Measurements from ENCODE around the gene XIRP2. TPM values are rescaled to one million over a fixed set of nuclear protein-coding genes. Genes with fewer than 3 reads are reported as not detected.
A peak's percentile ranks its signal among the peaks of the same experiment; 100 is the strongest.

XIRP2 gene
- total and polyA plus RNA-seq, 10 of the 15 experiments (the other 5 are each of a cell fraction or from before 2014, with no cell fraction given) = 0.03 TPM; not detected in 9

GRCh38 chr2:167293172-167293781 lies 405.0 kb downstream of the XIRP2 start:
- peak; percentile 10; the same call in 1 of the 3 replicates for ATAC-seq
- H3K36me3 ChIP-seq (ENCODE audit: control insufficient read depth in 2 of 2, insufficient read depth in 2 of 2, low read length in 1 of 2) = no peaks in the 10 kb centered on the region
- in situ Hi-C loops (cut with MboI) (no loop called here), intact Hi-C loops (cut with micrococcal nuclease; ENCODE audit: unreplicated experiment) (no loop called here)
- FAIRE-seq = no peak
- no peaks in the 10 kb centered on the region for H3K79me2 ChIP-seq (ENCODE audit: control insufficient read depth, insufficient read depth, low read length)
- RAD21 ChIA-PET (ENCODE audit: unreplicated experiment) = no interaction called here
- H2AFZ ChIP-seq (ENCODE audit: control insufficient read depth, low read depth, low read length) = peak overlapping the region; percentile 61
- TF ChIP-seq MTA2 (IDR thresholded peaks at IDR 0.05; ENCODE audit: low read depth) = no peak
- no peak for TF ChIP-seq ATF2 (IDR thresholded peaks at IDR 0.05; ENCODE audit: low read length)
- TF ChIP-seq ESRRA (IDR thresholded peaks at IDR 0.05; ENCODE audit: low read length) = no peak
- peak; percentile 87 for TF ChIP-seq SUZ12 (IDR thresholded peaks at IDR 0.05; ENCODE audit: unreplicated experiment)
- 0 out of 3 replicates have a peak, but pooled peaks of 1 of the 2 experiments have one; percentile 21 for TF ChIP-seq EGR1 (IDR thresholded peaks at IDR 0.05; ENCODE audit: borderline replicate concordance in 1 of 2, low read depth in 2 of 2, low read length in 2 of 2)
- SMC1A ChIA-PET (ENCODE audit: uncharacterized antibody, unreplicated experiment) = no interaction called here
- 0 out of 2 replicates have a peak, but pooled peaks cover 3% of the 10 kb centered on the region for H3K4me1 ChIP-seq (ENCODE audit: control insufficient read depth, insufficient read depth, low read length)
- H3K9ac ChIP-seq (ENCODE audit: control insufficient read depth, insufficient read depth, low read length) = no peak overlapping the region
- no peak overlapping the region for H3K27ac ChIP-seq (ENCODE audit: control insufficient read depth, insufficient read depth)
- H3K27me3 ChIP-seq (replicated peaks in 1 of 2; ENCODE audit: control insufficient read depth in 2 of 2, insufficient read depth in 2 of 2, low read length in 1 of 2) = peaks cover 5% of the 10 kb centered on the region in 2 experiments
- H3K4me3 ChIP-seq = no peak overlapping the region; the same call in 1 of the 2 replicates
- H3K4me2 ChIP-seq (ENCODE audit: control insufficient read depth, insufficient read depth) = peak overlapping the region; percentile 70
- CTCF ChIA-PET = no interaction called here
- DNase-seq (ENCODE audit: low read depth, low spot score) = no peak
- WGBS (ENCODE audit: insufficient coverage, insufficient replicate concordance, low lambda C conversion rate, missing lambda C conversion rate) = 40% methylated on average over 38 of the region's 68 CpGs
- POLR2A ChIA-PET = no interaction called here
- H3K9me3 ChIP-seq (replicated peaks; ENCODE audit: control insufficient read depth, insufficient read depth, low read length) = no peaks in the 10 kb centered on the region; the same call in 2 of the 3 replicates
- H4K20me1 ChIP-seq (ENCODE audit: control insufficient read depth, insufficient read depth) = no peaks in the 10 kb centered on the region
- no TSS peak for BruUV-seq (replicated peaks)
